ENCODE results near the gene ULK3. TPM values are rescaled to one million over a fixed set of nuclear protein-coding genes. Genes with fewer than 3 reads are reported as not detected.

The ULK3 gene
- polyA plus RNA-seq, 3 donors from 2014 or later: 26.0 to 48.4 (median 32.0) TPM

GRCh38 chr15:74844319-74845207 lies 1.6 kb upstream of the ULK3 start:
- peak overlapping the region; percentile 87 to 97 (median 92) for H3K27ac Mint-ChIP-seq
- peak overlapping the region; percentile 60 to 94 (median 88) for H3K4me3 Mint-ChIP-seq
- peaks cover 45 to 54% of the 10 kb centered on the region in 2 donors for H3K4me1 Mint-ChIP-seq
- no peaks in the 10 kb centered on the region for H3K9me3 Mint-ChIP-seq
- no peak for DNase-seq
- peaks cover 0 to 7% (median 5%) of the 10 kb centered on the region in 3 donors for H3K27me3 Mint-ChIP-seq (ENCODE audit: low read depth in 3 of 3)
- H3K36me3 Mint-ChIP-seq: peaks cover 5 to 21% (median 7%) of the 10 kb centered on the region in 3 donors

GRCh38 chr15:74843891-74844299 lies 939 bp upstream of the ULK3 start:
- Mint-ChIP-seq H3K4me1 (peaks cover 45 to 54% of the 10 kb centered on the region in 2 donors), H3K27me3 (ENCODE audit: low read depth in 3 of 3) (peaks cover 0 to 7% (median 7%) of the 10 kb centered on the region in 3 donors), H3K4me3 (peak overlapping the region; percentile 85 to 94 (median 88)), H3K9me3 (no peaks in the 10 kb centered on the region), H3K27ac (peak overlapping the region in 5 of 6 donors; percentile 87 to 97 (median 93)), H3K36me3 (peaks cover 4 to 21% (median 7%) of the 10 kb centered on the region in 3 donors)
- DNase-seq: no peak

GRCh38 chr15:74843445-74843828 lies 481 bp upstream of the ULK3 start:
- DNase-seq: no peak
- peaks cover 0 to 7% (median 7%) of the 10 kb centered on the region in 3 donors for H3K27me3 Mint-ChIP-seq (ENCODE audit: low read depth in 3 of 3)
- H3K4me3 Mint-ChIP-seq: peak overlapping the region; percentile 85 to 94 (median 88)
- H3K27ac Mint-ChIP-seq: peak overlapping the region; percentile 87 to 96 (median 91)
- H3K36me3 Mint-ChIP-seq: peaks cover 4 to 18% (median 7%) of the 10 kb centered on the region in 3 donors
- H3K9me3 Mint-ChIP-seq: no peaks in the 10 kb centered on the region
- H3K4me1 Mint-ChIP-seq: peaks cover 45 to 54% of the 10 kb centered on the region in 2 donors

GRCh38 chr15:74841891-74842373 lies 1.0 kb downstream of the ULK3 start:
- no peak for DNase-seq
- no peaks in the 10 kb centered on the region for H3K9me3 Mint-ChIP-seq
- H3K4me1 Mint-ChIP-seq: peaks cover 45 to 53% of the 10 kb centered on the region in 2 donors
- peak overlapping the region; percentile 60 to 89 (median 86) for H3K4me3 Mint-ChIP-seq
- H3K27ac Mint-ChIP-seq: peak overlapping the region in 3 of 6 donors; percentile 28 to 81 (median 45)
- H3K36me3 Mint-ChIP-seq: peaks cover 0 to 9% (median 4%) of the 10 kb centered on the region in 3 donors
- peaks cover 0 to 9% (median 7%) of the 10 kb centered on the region in 3 donors for H3K27me3 Mint-ChIP-seq (ENCODE audit: low read depth in 3 of 3)

- Mint-ChIP-seq H3K27ac (peak overlapping the region in 4 of 6 donors; percentile 42 to 80 (median 66)), H3K4me3 (peak overlapping the region; percentile 60 to 89 (median 86)), H3K36me3 (peaks cover 0 to 7% (median 4%) of the 10 kb centered on the region in 3 donors), H3K9me3 (no peaks in the 10 kb centered on the region), H3K27me3 (ENCODE audit: low read depth in 3 of 3) (peaks cover 0 to 9% (median 7%) of the 10 kb centered on the region in 3 donors), H3K4me1 (peaks cover 42 to 48% of the 10 kb centered on the region in 2 donors)
- DNase-seq: no peak
These were observed 1.8 kb downstream of the ULK3 start for GRCh38 chr15:74840851-74841775.

- Mint-ChIP-seq H3K36me3 (peaks cover 0 to 7% (median 0%) of the 10 kb centered on the region in 3 donors), H3K27me3 (ENCODE audit: low read depth in 3 of 3) (peaks cover 0 to 8% (median 6%) of the 10 kb centered on the region in 3 donors), H3K4me3 (no peak overlapping the region), H3K4me1 (peaks cover 30 to 36% of the 10 kb centered on the region in 2 donors), H3K9me3 (no peaks in the 10 kb centered on the region), H3K27ac (peak overlapping the region in 1 of 6 donors; percentile 77)
- no peak for DNase-seq
These were observed 3.2 kb downstream of the ULK3 start for GRCh38 chr15:74839526-74840395.

GRCh38 chr15:74838746-74839525 lies 4.0 kb downstream of the ULK3 start:
- peaks cover 0 to 7% (median 6%) of the 10 kb centered on the region in 3 donors for H3K27me3 Mint-ChIP-seq (ENCODE audit: low read depth in 3 of 3)
- no peak overlapping the region for H3K4me3 Mint-ChIP-seq
- peaks cover 22 to 28% of the 10 kb centered on the region in 2 donors for H3K4me1 Mint-ChIP-seq
- peaks cover 0 to 7% (median 0%) of the 10 kb centered on the region in 3 donors for H3K36me3 Mint-ChIP-seq
- peak overlapping the region in 1 of 6 donors; percentile 64 for H3K27ac Mint-ChIP-seq
- H3K9me3 Mint-ChIP-seq: no peaks in the 10 kb centered on the region
- DNase-seq: no peak

GRCh38 chr15:74838137-74838516 lies 4.8 kb downstream of the ULK3 start:
- no peak overlapping the region for H3K4me3 Mint-ChIP-seq
- no peak for DNase-seq
- H3K9me3 Mint-ChIP-seq: no peaks in the 10 kb centered on the region
- peaks cover 16 to 20% of the 10 kb centered on the region in 2 donors for H3K4me1 Mint-ChIP-seq
- peaks cover 0 to 7% (median 0%) of the 10 kb centered on the region in 3 donors for H3K36me3 Mint-ChIP-seq
- no peak overlapping the region for H3K27ac Mint-ChIP-seq
- peaks cover 0 to 6% (median 5%) of the 10 kb centered on the region in 3 donors for H3K27me3 Mint-ChIP-seq (ENCODE audit: low read depth in 3 of 3)

GRCh38 chr15:74837482-74838136 lies 5.3 kb downstream of the ULK3 start:
- H3K4me3 Mint-ChIP-seq: no peak overlapping the region
- DNase-seq: no peak
- H3K4me1 Mint-ChIP-seq: peaks cover 15 to 19% of the 10 kb centered on the region in 2 donors
- peaks cover 0 to 7% (median 0%) of the 10 kb centered on the region in 3 donors for H3K36me3 Mint-ChIP-seq
- no peak overlapping the region for H3K27ac Mint-ChIP-seq
- H3K9me3 Mint-ChIP-seq: no peaks in the 10 kb centered on the region
- H3K27me3 Mint-ChIP-seq (ENCODE audit: low read depth in 3 of 3): peaks cover 3 to 5% (median 4%) of the 10 kb centered on the region in 3 donors

- Mint-ChIP-seq H3K27me3 (ENCODE audit: low read depth in 3 of 3) (peaks cover 2 to 5% (median 3%) of the 10 kb centered on the region in 3 donors), H3K36me3 (peaks cover 0 to 7% (median 0%) of the 10 kb centered on the region in 3 donors), H3K4me3 (no peak overlapping the region), H3K4me1 (peaks cover 7 to 11% of the 10 kb centered on the region in 2 donors), H3K27ac (no peak overlapping the region), H3K9me3 (no peaks in the 10 kb centered on the region)
- DNase-seq: no peak
These were observed 6.1 kb downstream of the ULK3 start for GRCh38 chr15:74836846-74837245.

GRCh38 chr15:74835312-74835823 lies 7.6 kb downstream of the ULK3 start:
- peak in 2 of 3 donors; percentile 25 to 32 for DNase-seq
- Mint-ChIP-seq H3K27me3 (ENCODE audit: low read depth in 3 of 3) (peaks cover 0 to 4% (median 3%) of the 10 kb centered on the region in 3 donors), H3K36me3 (peaks cover 0 to 7% (median 0%) of the 10 kb centered on the region in 3 donors), H3K9me3 (no peaks in the 10 kb centered on the region), H3K4me3 (no peak overlapping the region), H3K27ac (peak overlapping the region in 1 of 6 donors; percentile 58), H3K4me1 (no peaks in the 10 kb centered on the region)
